IMR-90 (cell line): ENCODE results near the gene ENDOV. TPM values are rescaled to one million over a fixed set of nuclear protein-coding genes. Genes with fewer than 3 reads are reported as not detected.

Experiments
- ATAC-seq: fragments of 200-7000 bp; cut with Tn5 transposase; 2 replicates; pipeline ENCODE4 v1.9.1; 2020; ENCODE audit warnings: low read depth, mild to moderate bottlenecking, moderate library complexity
- BruUV-seq: library from RNA; stranded (reverse); fragments of 400-500 nt; replicated peaks from 2 replicates; lab custom pipeline; 2021; lab: Mats Ljungman, UMichigan
- CTCF ChIA-PET: fragments of 300-600 bp; formaldehyde crosslinking; extraction: SDS; loops from one replicate; lab custom pipeline; 2021; ENCODE audit warnings: antibody characterized with exemption; lab: Yijun Ruan, JAX
- POLR2A ChIA-PET: fragments of 300-600 bp; sonication (Branson Sonifier 250); formaldehyde crosslinking; loops from one replicate; lab custom pipeline; 2022; ENCODE audit warnings: antibody characterized with exemption; ENCODE audit not compliant: unreplicated experiment; lab: Charles Lee
- DNase-seq: peaks from one replicate; pipeline ENCODE4 v3.0.0; 2013
- H2AFZ ChIP-seq: replicated peaks from 2 replicates; pipeline ENCODE3; 2013; ENCODE audit warnings: low read length, mild to moderate bottlenecking; ENCODE audit not compliant: poor library complexity
- H2AK5ac ChIP-seq: 2 replicates; pipeline ENCODE4 v1.6.1; 2013; ENCODE audit warnings: low read depth, low read length, inconsistent platforms
- H2AK9ac ChIP-seq: replicated peaks from 2 replicates; pipeline ENCODE3; 2013; ENCODE audit warnings: mild to moderate bottlenecking, low read depth, low read length, moderate library complexity; ENCODE audit not compliant: poor library complexity
- H2BK120ac ChIP-seq: 2 replicates; pipeline ENCODE4 v1.6.1; 2013; ENCODE audit warnings: low read depth, low read length, inconsistent platforms
- H2BK15ac ChIP-seq: 3 replicates; pipeline ENCODE4 v1.6.1; 2013; ENCODE audit warnings: low read depth, low read length, inconsistent platforms
- H2BK20ac ChIP-seq: 2 replicates; pipeline ENCODE4 v1.6.1; 2013; ENCODE audit warnings: low read depth, mild to moderate bottlenecking, inconsistent platforms, low read length, moderate library complexity
- H2BK5ac ChIP-seq: 2 replicates; pipeline ENCODE4 v1.6.1; 2013; ENCODE audit warnings: mild to moderate bottlenecking, low read depth, low read length, inconsistent platforms; ENCODE audit not compliant: poor library complexity, severe bottlenecking
- H3K14ac ChIP-seq: replicated peaks from 2 replicates; pipeline ENCODE4 v1.6.1; 2013; ENCODE audit warnings: low read depth, low read length, inconsistent platforms
- H3K18ac ChIP-seq: 2 replicates; pipeline ENCODE4 v1.6.1; 2013; ENCODE audit warnings: low read depth, low read length, control low read depth
- H3K23ac ChIP-seq: 2 replicates; pipeline ENCODE4 v1.6.1; 2013; ENCODE audit warnings: low read depth, low read length, inconsistent platforms
- H3K27ac ChIP-seq: 2 replicates; pipeline ENCODE4 v1.5.1; 2013; ENCODE audit warnings: mild to moderate bottlenecking, control low read depth, low read length; ENCODE audit not compliant: insufficient read depth
- H3K27me3 ChIP-seq: 2 replicates; pipeline ENCODE4 v1.6.1; 2013; ENCODE audit warnings: low read length; ENCODE audit not compliant: control insufficient read depth, insufficient read depth
- H3K36me3 ChIP-seq: 2 replicates; pipeline ENCODE4 v1.6.1; 2013; ENCODE audit warnings: low read length, mixed read lengths; ENCODE audit not compliant: control insufficient read depth, insufficient read depth
- H3K4ac ChIP-seq: 2 replicates; pipeline ENCODE4 v1.6.1; 2013; ENCODE audit warnings: low read depth, low read length, inconsistent platforms
- H3K4me1 ChIP-seq: 2 replicates; pipeline ENCODE4 v1.6.1; 2013; ENCODE audit warnings: low read length, mixed read lengths; ENCODE audit not compliant: control insufficient read depth, insufficient read depth
- H3K4me2 ChIP-seq: 2 replicates; pipeline ENCODE4 v1.6.1; 2013; ENCODE audit warnings: low read depth, mild to moderate bottlenecking, control low read depth, low read length, moderate library complexity
- H3K4me3 ChIP-seq: 2 replicates; pipeline ENCODE4 v1.5.1; 2013; ENCODE audit warnings: low read depth, mild to moderate bottlenecking, control low read depth, low read length, moderate library complexity; ENCODE audit not compliant: insufficient read depth
- H3K56ac ChIP-seq: 2 replicates; pipeline ENCODE4 v1.6.1; 2013; ENCODE audit warnings: low read length, inconsistent platforms; ENCODE audit not compliant: insufficient read depth; ENCODE audit errors: extremely low read depth
- H3K79me1 ChIP-seq, 2 experiments: 2 replicates each; pipeline ENCODE4 v1.6.1; 2013; ENCODE audit warnings: low read length in 2 of 2, inconsistent platforms in 1 of 2, low read depth in 1 of 2
- H3K9ac ChIP-seq: 2 replicates; pipeline ENCODE4 v1.6.1; 2013; ENCODE audit warnings: low read depth, low read length, control low read depth
- H3K9me1 ChIP-seq: 2 replicates; pipeline ENCODE4 v1.6.1; 2013; ENCODE audit warnings: low read length, inconsistent platforms; ENCODE audit not compliant: insufficient read depth
- H3K9me3 ChIP-seq: 2 replicates; pipeline ENCODE4 v1.6.1; 2013; ENCODE audit warnings: low read length; ENCODE audit not compliant: control insufficient read depth, insufficient read depth
- H4K20me1 ChIP-seq: 2 replicates; pipeline ENCODE4 v1.6.1; 2013; ENCODE audit warnings: low read length, inconsistent platforms; ENCODE audit not compliant: insufficient read depth
- H4K5ac ChIP-seq: 2 replicates; pipeline ENCODE4 v1.6.1; 2013; ENCODE audit warnings: mild to moderate bottlenecking, low read depth, low read length, control low read depth
- H4K8ac ChIP-seq, 2 experiments: 2 replicates each; pipeline ENCODE4 v1.6.1; 2013; ENCODE audit warnings: low read depth in 2 of 2, low read length in 2 of 2, control low read depth in 1 of 2, inconsistent platforms in 1 of 2
- H4K91ac ChIP-seq: 2 replicates; pipeline ENCODE4 v1.6.1; 2013; ENCODE audit warnings: low read depth, low read length, inconsistent platforms; ENCODE audit not compliant: insufficient read depth
- BHLHE40 ChIP-seq: fragments of 150-350 bp; IDR thresholded peaks from 2 replicates; pipeline ENCODE4 v1.6.1; 2016; ENCODE audit warnings: mild to moderate bottlenecking, low read depth, low read length
- CEBPB ChIP-seq: IDR thresholded peaks from 2 replicates; pipeline ENCODE4 v1.6.1; 2012; ENCODE audit warnings: low read depth, low read length, improper control_type of control experiment
- CHD1 ChIP-seq: IDR thresholded peaks from 2 replicates; pipeline ENCODE4 v1.6.1; 2012; ENCODE audit warnings: low read depth, low read length, improper control_type of control experiment
- CTCF ChIP-seq: conservative IDR thresholded peaks from 2 replicates; pipeline ENCODE4 v1.5.1; 2012; ENCODE audit warnings: mild to moderate bottlenecking, low read depth, low read length, improper control_type of control experiment
- ELK1 ChIP-seq: fragments of 150-350 bp; IDR thresholded peaks from 2 replicates; pipeline ENCODE4 v1.6.1; 2016; ENCODE audit warnings: low read depth, mild to moderate bottlenecking, low read length, moderate library complexity, borderline replicate concordance
- MAFK ChIP-seq: IDR thresholded peaks from 2 replicates; pipeline ENCODE4 v1.6.1; 2012; ENCODE audit warnings: low read depth, low read length, improper control_type of control experiment
- MAZ ChIP-seq: IDR thresholded peaks from 2 replicates; pipeline ENCODE4 v1.6.1; 2012; ENCODE audit warnings: low read depth, mild to moderate bottlenecking, low read length, improper control_type of control experiment, moderate library complexity, borderline replicate concordance
- MXI1 ChIP-seq: IDR thresholded peaks from 2 replicates; pipeline ENCODE4 v1.6.1; 2012; ENCODE audit warnings: low read depth, mild to moderate bottlenecking, low read length, moderate library complexity, borderline replicate concordance
- NFE2L2 ChIP-seq: fragments of 150-350 bp; IDR thresholded peaks from 2 replicates; pipeline ENCODE4 v1.6.1; 2016; ENCODE audit warnings: low read depth, mild to moderate bottlenecking, low read length
- POLR2A ChIP-seq: IDR thresholded peaks from 2 replicates; pipeline ENCODE4 v1.6.1; 2012; ENCODE audit warnings: mild to moderate bottlenecking, low read depth, low read length
- RAD21 ChIP-seq: IDR thresholded peaks from 2 replicates; pipeline ENCODE4 v1.6.1; 2012; ENCODE audit warnings: low read length, improper control_type of control experiment
- RCOR1 ChIP-seq: IDR thresholded peaks from 2 replicates; pipeline ENCODE4 v1.6.1; 2012; ENCODE audit warnings: mild to moderate bottlenecking, low read length, improper control_type of control experiment; ENCODE audit not compliant: insufficient replicate concordance
- RFX5 ChIP-seq: IDR thresholded peaks from 2 replicates; pipeline ENCODE4 v1.8.0; 2012; ENCODE audit warnings: low read depth, mild to moderate bottlenecking, low read length, moderate library complexity
- USF2 ChIP-seq: fragments of 150-350 bp; IDR thresholded peaks from 2 replicates; pipeline ENCODE4 v1.6.1; 2017; ENCODE audit warnings: mild to moderate bottlenecking, antibody characterized with exemption, low read length, low read depth
- WGBS, 2 experiments: methylation state at CpG; one replicate each; pipeline versions ENCODE4 v1.1.5 to v1.1.7; 2013; ENCODE audit warnings: missing lambda C conversion rate in 2 of 2; ENCODE audit not compliant: insufficient read length in 1 of 2; ENCODE audit errors: extremely low coverage in 2 of 2; 5-methylcytosine and 5-hydroxymethylcytosine counted together
- dilution Hi-C: fragments of 300-500 bp; cut with HindIII; formaldehyde crosslinking; loops from one replicate; pipeline ENCODE4 v1.14.3; 2018; ENCODE audit warnings: low sequenced_read_pairs; ENCODE audit not compliant: unreplicated experiment
- in situ Hi-C: fragments of 300-500 bp; cut with MboI; formaldehyde crosslinking; loops from 3 replicates; pipeline ENCODE4 v1.14.3; 2019; ENCODE audit warnings: low sequenced_read_pairs, inconsistent platforms, mixed read lengths
- intact Hi-C: fragments of 100-400 bp; cut with micrococcal nuclease; formaldehyde crosslinking; loops from 2 replicates; pipeline ENCODE4 v1.10.0; 2022
- polyA plus RNA-seq, 3 experiments: library from polyadenylated mRNA; depleted of rRNA; stranded (reverse); fragments of >200 nt; gene quantifications; 2 replicates each; pipeline ENCODE4 v1.2.3, GENCODE V29; 2012; ENCODE audit warnings: low replicate concordance in 1 of 3
- total RNA-seq: library from RNA; depleted of rRNA; stranded (reverse); fragments of >200 nt; gene quantifications from 2 replicates; pipeline ENCODE4 v1.2.3, GENCODE V29; 2012

The ENDOV gene
- total and polyA plus RNA-seq, 2 of the 4 experiments (the other 2 are of a cell fraction), result 15.1 to 30.3 TPM

- WGBS, 2 experiments, result 88% methylated on average over 3 of the region's 19 CpGs; no CpG with 5 or more reads in 1 of the 2 experiments
- DNase-seq, result no peak
- Histone ChIP-seq H3K18ac (no peak overlapping the region), H3K14ac (no peak overlapping the region), H3K9me1 (peaks cover 22% of the 10 kb centered on the region), H3K23ac (peak overlapping the region; percentile 40; the same call in 1 of the 2 replicates), H3K9ac (no peak overlapping the region), H2BK5ac (no peak overlapping the region), H2BK20ac (0 out of 2 replicates have a peak overlapping the region, but pooled peaks have one; percentile 18), H4K5ac (peak overlapping the region; percentile 86), H3K4me3 (no peak overlapping the region), H2AK5ac (peak overlapping the region; percentile 96), H3K4ac (peak overlapping the region; percentile 95; the same call in 1 of the 2 replicates), H3K4me1 (peaks cover 20% of the 10 kb centered on the region), H3K27ac (no peak overlapping the region), H3K4me2 (peak overlapping the region; percentile 90; the same call in 1 of the 2 replicates), H4K8ac (peak overlapping the region; percentile 95 to 100), H4K20me1 (no peaks in the 10 kb centered on the region; the same call in 1 of the 2 replicates), H3K9me3 (no peaks in the 10 kb centered on the region), H4K91ac (peak overlapping the region; percentile 91; the same call in 1 of the 2 replicates), H3K36me3 (no peaks in the 10 kb centered on the region), H3K27me3 (no peaks in the 10 kb centered on the region; the same call in 1 of the 2 replicates), H3K79me1 (peaks cover 6 to 26% of the 10 kb centered on the region in 2 experiments; a peak in 3 of 4 replicates), H2AFZ (peak overlapping the region; percentile 93), H3K56ac (no peak overlapping the region), H2BK120ac (no peak overlapping the region), H2BK15ac (no peak overlapping the region), H2AK9ac (peak overlapping the region; percentile 63)
- no peak for ATAC-seq
- CTCF ChIA-PET, result no interaction called here
- POLR2A ChIA-PET, result no interaction called here
- in situ Hi-C loops, result no loop called here
- intact Hi-C loops, result no loop called here
- BruUV-seq, result no TSS peak
- dilution Hi-C loops, result no loop called here
- TF ChIP-seq BHLHE40, result no peak
- TF ChIP-seq NFE2L2, result no peak
- no peak for TF ChIP-seq RFX5
- no peak for TF ChIP-seq MAZ
- no peak for TF ChIP-seq USF2
- TF ChIP-seq POLR2A, result no peak
- TF ChIP-seq CHD1, result no peak
- TF ChIP-seq ELK1, result no peak
- no peak for TF ChIP-seq RCOR1
- no peak for TF ChIP-seq MAFK
- TF ChIP-seq MXI1, result no peak
- no peak for TF ChIP-seq CEBPB
- no peak for TF ChIP-seq CTCF
- TF ChIP-seq RAD21, result no peak
These were observed 38.4 kb downstream of the ENDOV start for GRCh38 chr17:80453126-80453997.
